ENCODE results near the gene ELOVL2.
A peak's percentile ranks its signal among the peaks of the same experiment; 100 is the strongest.
"Not testable (repeated sequence)": the region's sequence is repeated elsewhere in the genome, so short reads cannot be mapped to it uniquely, and the experiment has no call there.

Gene ELOVL2

GRCh38 chr6:11021714-11022113 lies 22.4 kb downstream of the ELOVL2 start:
- DNase-seq (ENCODE audit: low read depth) = no peak

- no peak for DNase-seq (ENCODE audit: low read depth)
Measured at GRCh38 chr6:11021003-11021402, 23.1 kb downstream of the ELOVL2 start.

- DNase-seq (ENCODE audit: low read depth) = no peak
Measured at GRCh38 chr6:11018225-11018624, 25.9 kb downstream of the ELOVL2 start.

- no peak for DNase-seq (ENCODE audit: low read depth)
Measured at GRCh38 chr6:11017090-11017489, 27.0 kb downstream of the ELOVL2 start.

GRCh38 chr6:11016452-11016851 lies 27.7 kb downstream of the ELOVL2 start:
- no peak for DNase-seq (ENCODE audit: low read depth)

- DNase-seq (ENCODE audit: low read depth) = no peak
Measured at GRCh38 chr6:11015102-11015501, 29.0 kb downstream of the ELOVL2 start.

GRCh38 chr6:11013721-11014070 lies 30.4 kb downstream of the ELOVL2 start:
- DNase-seq (ENCODE audit: low read depth) = no peak

DNA sequence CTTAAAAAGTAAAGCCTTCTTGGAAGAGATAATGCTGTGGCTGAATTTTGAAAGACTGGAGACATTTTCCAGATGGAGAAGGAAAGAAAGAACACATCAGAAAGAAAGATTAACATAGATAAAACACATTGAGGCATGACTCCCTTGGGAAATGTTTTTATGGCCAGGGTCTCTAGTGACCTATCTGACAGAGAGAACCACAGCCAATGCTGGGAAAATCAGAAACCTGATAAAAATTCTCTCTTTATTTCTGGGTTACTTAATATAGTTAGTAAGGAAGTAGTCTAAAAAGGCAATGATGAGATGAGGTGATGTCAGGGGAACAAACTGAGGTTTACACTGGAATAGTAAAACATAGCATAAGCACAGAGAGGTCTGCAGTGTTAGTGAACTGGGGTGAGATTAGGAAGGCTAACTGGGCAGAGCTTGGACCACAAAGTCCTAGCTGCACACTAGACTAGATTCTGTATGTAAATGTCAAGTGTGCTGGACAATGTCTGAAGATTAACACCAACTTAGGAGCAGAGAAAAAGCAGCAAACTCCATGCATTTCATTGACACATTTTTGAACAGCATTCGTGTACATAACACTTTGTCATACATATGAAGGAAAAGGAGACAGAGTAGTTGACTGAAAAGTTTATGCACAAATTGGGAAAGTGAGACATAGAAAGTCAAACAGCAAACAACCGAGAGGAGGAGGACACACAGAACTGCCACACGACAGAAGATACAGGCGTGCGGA lies 31.0 kb downstream of the ELOVL2 start:
- no peak for DNase-seq (ENCODE audit: low read depth)

GRCh38 chr6:11012295-11012754 lies 31.8 kb downstream of the ELOVL2 start:
- DNase-seq (ENCODE audit: low read depth) = no peak

- no peak for DNase-seq (ENCODE audit: low read depth)
Measured at GRCh38 chr6:11011787-11012234, 32.3 kb downstream of the ELOVL2 start.

DNA sequence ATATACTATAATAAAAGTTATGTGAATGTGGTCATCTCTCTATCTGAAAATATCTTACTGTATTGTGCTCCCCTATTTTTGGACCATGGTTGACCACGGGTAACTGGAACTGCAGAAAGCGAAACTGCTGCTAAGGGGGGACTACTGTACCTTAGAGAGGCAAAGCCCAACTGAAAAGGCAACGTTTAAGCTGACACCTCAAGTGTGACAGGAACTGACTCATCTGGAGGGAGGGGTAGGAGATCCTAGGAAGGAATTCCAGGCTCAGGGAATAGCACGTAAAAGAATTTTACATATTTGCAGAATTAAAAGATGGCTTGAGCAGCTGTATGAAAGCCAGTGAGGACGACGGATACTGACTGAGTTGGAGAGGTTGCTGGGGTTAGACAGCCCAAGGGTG lies 34.8 kb downstream of the ELOVL2 start:
- peak; percentile 74 for DNase-seq (ENCODE audit: low read depth)

DNA sequence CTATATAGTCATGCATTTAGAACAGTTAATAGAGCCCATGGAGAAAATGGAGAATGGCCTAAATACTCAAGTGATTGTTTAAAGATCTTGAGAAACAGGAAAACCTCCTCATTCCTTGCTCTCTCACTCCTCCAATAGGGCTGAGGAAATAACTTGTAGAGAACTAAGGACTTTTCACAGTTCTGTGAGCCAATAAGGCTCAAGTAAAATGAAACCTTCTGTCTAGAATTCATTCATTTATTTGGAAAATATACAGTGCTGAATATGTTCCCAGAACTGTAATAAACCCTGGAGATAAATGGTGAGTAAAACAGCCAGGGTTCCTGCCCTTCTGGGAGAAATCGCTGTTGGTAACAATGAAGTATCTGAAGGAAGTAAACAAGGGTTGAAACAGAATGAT lies 35.3 kb downstream of the ELOVL2 start:
- DNase-seq (ENCODE audit: low read depth) = no peak

DNA sequence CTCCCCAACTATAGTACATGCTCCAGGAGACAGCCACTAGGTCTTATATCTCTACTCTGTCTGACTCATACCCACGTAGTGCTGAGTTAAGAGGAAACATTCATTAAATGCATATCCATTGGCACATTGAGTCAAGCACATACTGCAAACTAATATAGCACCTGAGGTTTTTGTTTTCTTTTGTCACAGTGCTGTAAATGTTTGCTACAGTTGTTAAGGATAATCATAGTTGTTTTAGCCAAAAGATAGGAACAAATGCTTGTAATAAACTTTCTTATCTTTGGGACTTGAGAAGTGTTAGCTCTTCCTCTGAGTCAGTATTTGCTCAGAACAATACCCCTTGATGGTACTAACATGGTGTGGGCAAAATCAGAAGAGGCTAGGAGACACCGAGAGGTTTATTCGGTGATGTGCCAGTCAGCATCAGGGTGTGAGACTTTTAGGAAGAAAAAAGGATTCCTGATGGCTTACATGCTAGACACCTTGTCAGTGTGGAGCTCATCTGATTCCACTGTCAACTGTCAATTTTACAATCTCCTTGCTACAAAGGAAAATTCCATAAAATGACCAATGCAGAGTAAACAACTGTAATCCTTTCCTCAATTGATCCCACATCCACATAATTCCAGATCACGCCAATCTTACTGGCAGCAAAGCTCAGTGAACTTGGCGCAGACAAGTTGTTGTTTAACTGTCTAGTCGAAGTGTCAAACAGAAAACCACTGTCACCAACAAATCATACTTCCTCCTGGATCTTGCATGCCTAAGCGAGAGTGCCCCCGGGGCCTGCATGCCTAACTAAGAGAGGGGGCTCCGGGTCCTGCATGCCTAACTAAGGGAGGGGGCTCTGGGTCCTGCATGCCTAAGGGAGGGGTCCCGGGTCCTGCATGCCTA lies 36.1 kb downstream of the ELOVL2 start:
- DNase-seq (ENCODE audit: low read depth) = peak; percentile 79

DNA sequence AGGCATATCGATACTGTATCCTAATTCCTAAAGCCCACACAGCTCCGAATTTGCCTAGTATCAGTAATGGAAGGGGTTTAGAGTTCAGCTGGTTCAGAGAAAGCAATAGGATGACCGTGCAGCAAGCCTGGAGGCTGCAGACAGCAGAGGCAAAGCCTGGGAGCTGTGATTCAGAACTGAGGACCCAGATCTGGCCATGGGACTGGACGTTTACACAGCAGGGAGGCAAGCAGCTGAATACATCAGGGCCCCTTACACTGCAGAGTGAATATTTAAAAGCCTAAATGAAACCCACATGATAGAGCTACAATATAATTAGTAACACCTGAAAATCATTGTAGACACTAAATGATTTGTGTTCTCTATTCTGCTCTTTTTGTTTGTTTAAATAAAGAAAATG lies 38.0 kb downstream of the ELOVL2 start:
- peak; percentile 25 for DNase-seq (ENCODE audit: low read depth)

DNA sequence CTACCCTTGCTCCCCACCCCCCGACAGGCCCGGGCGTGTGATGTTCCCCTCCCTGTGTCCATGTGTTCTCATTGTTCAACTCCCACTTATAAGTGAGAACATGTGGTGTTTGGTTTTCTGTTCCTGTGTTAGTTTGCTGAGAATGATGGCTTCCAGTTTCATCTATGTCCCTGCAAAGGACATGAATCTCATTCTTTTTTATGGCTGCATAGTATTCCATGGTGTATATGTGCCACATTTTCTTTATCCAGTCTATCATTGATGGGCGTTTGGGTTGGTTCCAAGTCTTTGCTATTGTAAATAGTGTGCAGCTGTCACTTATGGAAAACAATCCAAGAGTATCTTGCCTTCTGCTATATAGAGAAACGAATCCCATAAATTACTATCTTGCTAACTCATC lies 40.8 kb downstream of the ELOVL2 start:
- not testable (repeated sequence) for DNase-seq (ENCODE audit: low read depth)

- DNase-seq (ENCODE audit: low read depth) = no peak
Measured at GRCh38 chr6:11002176-11002575, 41.9 kb downstream of the ELOVL2 start.

DNA sequence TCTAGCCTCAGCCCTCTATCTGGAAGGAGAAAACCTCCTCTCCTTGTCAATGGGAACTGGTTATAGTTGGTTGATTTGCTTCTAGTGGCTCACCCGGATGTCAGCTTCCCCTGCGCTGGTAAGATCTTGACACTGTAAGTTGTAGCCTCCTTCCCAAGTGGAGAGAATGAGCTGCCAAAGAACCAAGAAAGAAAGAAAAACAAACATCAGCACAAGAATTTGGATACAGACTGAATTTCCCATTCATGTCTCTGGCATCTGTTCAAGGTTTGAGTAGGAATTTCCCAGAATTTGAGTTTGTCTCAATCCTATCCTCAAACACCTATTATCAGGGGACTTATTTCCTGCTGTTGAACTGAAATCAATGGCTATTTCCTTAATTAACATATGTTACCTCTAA lies 44.1 kb downstream of the ELOVL2 start:
- DNase-seq (ENCODE audit: low read depth) = no peak

DNA sequence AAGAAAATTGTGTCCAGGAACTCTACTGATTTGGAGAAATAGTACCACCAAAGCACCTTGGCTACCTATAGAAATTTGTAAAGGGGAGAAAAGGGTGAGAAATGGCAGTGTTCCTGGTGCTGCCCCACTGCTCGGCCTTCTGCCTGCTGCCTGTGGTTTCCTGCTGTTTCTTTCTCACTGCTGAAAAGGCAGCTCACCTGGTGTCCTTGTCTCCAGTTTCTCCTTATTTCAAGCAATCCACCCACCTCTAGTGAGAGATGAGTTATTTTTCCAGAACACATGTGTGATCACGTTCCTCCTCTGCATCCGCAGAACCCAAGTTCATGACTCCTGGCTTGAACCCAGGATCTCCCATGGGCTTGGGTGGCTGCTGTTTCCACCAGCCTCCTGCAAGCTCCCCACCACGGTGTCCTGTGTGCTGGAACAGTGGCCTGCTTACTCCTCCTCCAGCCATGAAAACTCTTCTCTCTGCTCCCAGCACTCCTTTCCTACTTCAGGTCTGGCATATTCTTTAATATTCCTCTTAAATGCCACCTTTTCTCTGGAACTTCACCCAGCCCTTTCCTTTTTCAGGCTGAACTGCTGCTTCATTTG lies 48.9 kb downstream of the ELOVL2 start:
- no peak for DNase-seq (ENCODE audit: low read depth)

- no peak for DNase-seq (ENCODE audit: low read depth)
Measured at GRCh38 chr6:10993896-10994295, 50.2 kb downstream of the ELOVL2 start.

- no peak for DNase-seq (ENCODE audit: low read depth)
Measured at GRCh38 chr6:10991115-10991514, 53.0 kb downstream of the ELOVL2 start.

DNA sequence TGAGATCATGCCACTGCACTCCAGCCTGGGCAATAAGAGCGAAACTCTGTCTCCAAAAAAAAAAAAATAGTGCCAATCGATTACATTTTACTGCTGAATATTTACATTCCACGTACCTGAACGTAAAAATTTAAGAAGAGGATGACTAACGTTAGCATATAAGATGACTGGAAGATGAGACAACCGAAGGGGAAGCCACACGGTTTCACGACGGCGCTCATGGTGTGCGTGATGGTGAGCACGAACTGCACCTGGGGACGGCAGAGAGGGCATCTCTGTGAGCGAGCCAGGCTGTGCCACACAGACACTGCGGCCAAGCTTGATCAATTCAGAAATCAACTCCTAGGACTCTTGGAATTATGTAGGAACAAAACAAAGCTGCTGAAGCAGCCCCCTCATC lies 54.5 kb downstream of the ELOVL2 start:
- no peak for DNase-seq (ENCODE audit: low read depth)

DNA sequence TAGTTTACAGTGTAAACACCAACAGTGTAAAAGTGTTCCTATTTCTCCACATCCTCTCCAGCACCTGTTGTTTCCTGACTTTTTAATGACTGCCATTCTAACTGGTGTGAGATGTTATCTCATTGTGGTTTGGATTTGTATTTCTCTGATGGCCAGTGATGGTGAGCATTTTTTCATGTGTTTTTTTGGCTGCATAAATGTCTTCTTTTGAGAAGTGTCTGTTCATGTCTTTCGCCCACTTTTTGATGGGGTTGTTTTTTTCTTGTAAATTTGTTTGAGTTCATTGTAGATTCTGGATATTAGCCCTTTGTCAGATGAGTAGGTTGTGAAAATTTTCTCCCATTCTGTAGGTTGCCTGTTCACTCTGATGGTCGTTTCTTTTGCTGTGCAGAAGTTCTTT lies 59.1 kb downstream of the ELOVL2 start:
- not testable (repeated sequence) for DNase-seq (ENCODE audit: low read depth)

DNA sequence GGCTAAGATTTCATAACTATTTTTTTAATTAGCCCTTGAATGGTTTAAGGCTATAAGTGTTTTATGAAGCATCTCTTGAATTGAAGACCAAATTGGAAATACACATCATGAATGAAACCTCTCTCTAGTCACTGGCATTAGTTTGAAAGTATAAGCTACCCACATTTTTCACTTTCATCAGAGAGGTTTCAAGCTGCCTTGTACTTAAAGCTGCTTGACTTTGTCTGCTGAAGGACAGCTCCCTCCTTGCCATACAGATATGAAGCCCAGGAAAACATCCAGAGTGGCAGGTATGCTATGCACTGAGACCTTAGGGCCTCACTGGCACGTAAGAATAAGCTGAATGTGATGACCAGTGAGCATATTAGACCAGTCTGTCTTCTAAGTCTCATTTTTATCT lies 62.7 kb downstream of the ELOVL2 start:
- no peak for DNase-seq (ENCODE audit: low read depth)
